NCI-H460 (cell line): ENCODE results near the gene TP73. TPM values are rescaled to one million over a fixed set of nuclear protein-coding genes. Genes with fewer than 3 reads are reported as not detected.

ENCODE experiments used
- small RNA-seq, 2 experiments: library from RNA; depleted of rRNA; stranded (forward); fragments of <200 nt; gene quantifications; one replicate each; pipeline ENCODE3, GENCODE V24; 2014
- total RNA-seq: library from RNA; depleted of rRNA; stranded (reverse); fragments of >200 nt; shearing (Covaris generic); gene quantifications from 2 replicates; pipeline ENCODE4 v1.2.3, GENCODE V29; 2014; rRNA removed

The TP73 gene
- total RNA-seq, 1 experiment from 2014 or later = 0.07 TPM

Small RNA genes within 50 kb of the gene (small RNA-seq; reads per million reads assigned to genes)
- 0 reads per million in 2 experiments for gene RF02197
- 0 reads per million in 2 experiments for gene RN7SL574P

Other genes starting within 250 kb of the TP73 start
- 5.5 and 6.7 TPM in 2 replicates for gene ARHGEF16, start 197.9 kb upstream of the TP73 start, total RNA-seq
- gene MEGF6, start 41.0 kb upstream of the TP73 start, total RNA-seq = 5.7 and 6.2 TPM in 2 replicates
- 5.5 and 7.0 TPM in 2 replicates for gene TPRG1L, start 27.5 kb upstream of the TP73 start, total RNA-seq
- 10.9 and 18.2 TPM in 2 replicates for gene WRAP73, start 2.4 kb upstream of the TP73 start, total RNA-seq
- not detected in 2 replicates for gene CCDC27, start 99.9 kb downstream of the TP73 start, total RNA-seq
- gene SMIM1, start 120.2 kb downstream of the TP73 start, total RNA-seq = not detected in 2 replicates
- gene LRRC47, start 144.0 kb downstream of the TP73 start, total RNA-seq = 19.3 and 24.6 TPM in 2 replicates
- 7.8 and 18.5 TPM in 2 replicates for gene CEP104, start 204.7 kb downstream of the TP73 start, total RNA-seq
- 5.8 and 7.9 TPM in 2 replicates for gene DFFB, start 205.0 kb downstream of the TP73 start, total RNA-seq
- 25.1 and 25.6 TPM in 2 replicates for gene C1orf174, start 247.8 kb downstream of the TP73 start, total RNA-seq